COLO668 (cell line): ENCODE results near the gene OR4A16.

Experiments
- DNase-seq: peaks from one replicate; lab custom pipeline; 2025; ENCODE audit not compliant: unreplicated experiment; lab: John Stamatoyannopoulos, UW

Gene OR4A16

GRCh38 chr11:55342901-55343300, at the start of gene OR4A16:
TSS of gene OR4A16 (plus strand) at chr11:55343201. CDS start at chr11:55343201, 0 bp downstream.
- DNase-seq: no peak

GRCh38 chr11:55324500-55324899, 18.5 kb upstream of the OR4A16 start:
- no peak for DNase-seq

- DNase-seq: no peak
These were observed 2.3 kb downstream of the OR4A16 start for GRCh38 chr11:55345306-55345705.

GRCh38 chr11:55349032-55349431, 6.0 kb downstream of the OR4A16 start:
- DNase-seq: no peak

GRCh38 chr11:55357560-55358184, 14.7 kb downstream of the OR4A16 start:
- no peak for DNase-seq

- DNase-seq: no peak
These were observed 24.7 kb downstream of the OR4A16 start, which contains the start of gene OR4A15 for GRCh38 chr11:55367674-55368073. TSS of gene OR4A15 (plus strand) at chr11:55367974. CDS start at chr11:55367974, 0 bp downstream.
